GM10248 (cell line): ENCODE measurements around the gene PTPRN2.

Experiments
- CTCF ChIA-PET: fragments of 300-600 bp; sonication (Branson Sonifier 250); formaldehyde crosslinking; extraction: SDS; loops from one replicate; lab custom pipeline; 2021; ENCODE audit warnings: antibody characterized with exemption; lab: Yijun Ruan, JAX
- POLR2A ChIA-PET: fragments of 350-650 bp; sonication (Branson Sonifier 250); formaldehyde crosslinking; extraction: SDS; loops from one replicate; lab custom pipeline; 2020; ENCODE audit warnings: antibody characterized with exemption; lab: Yijun Ruan, JAX
- DNase-seq: peaks from one replicate; pipeline ENCODE4 v3.0.0; 2012; ENCODE audit errors: extremely low spot score
- TF ChIP-seq, protein P1 (sequence below): IDR thresholded peaks from 2 replicates; pipeline ENCODE4 v1.5.1; 2012; ENCODE audit warnings: mild to moderate bottlenecking, low read depth; ENCODE audit errors: extremely low read depth, missing control alignments, control extremely low read depth

PTPRN2 gene

GRCh38 chr7:158573310-158573709 is 14.3 kb downstream of the PTPRN2 start:
- no peak for DNase-seq
- TF ChIP-seq, protein P1, sequence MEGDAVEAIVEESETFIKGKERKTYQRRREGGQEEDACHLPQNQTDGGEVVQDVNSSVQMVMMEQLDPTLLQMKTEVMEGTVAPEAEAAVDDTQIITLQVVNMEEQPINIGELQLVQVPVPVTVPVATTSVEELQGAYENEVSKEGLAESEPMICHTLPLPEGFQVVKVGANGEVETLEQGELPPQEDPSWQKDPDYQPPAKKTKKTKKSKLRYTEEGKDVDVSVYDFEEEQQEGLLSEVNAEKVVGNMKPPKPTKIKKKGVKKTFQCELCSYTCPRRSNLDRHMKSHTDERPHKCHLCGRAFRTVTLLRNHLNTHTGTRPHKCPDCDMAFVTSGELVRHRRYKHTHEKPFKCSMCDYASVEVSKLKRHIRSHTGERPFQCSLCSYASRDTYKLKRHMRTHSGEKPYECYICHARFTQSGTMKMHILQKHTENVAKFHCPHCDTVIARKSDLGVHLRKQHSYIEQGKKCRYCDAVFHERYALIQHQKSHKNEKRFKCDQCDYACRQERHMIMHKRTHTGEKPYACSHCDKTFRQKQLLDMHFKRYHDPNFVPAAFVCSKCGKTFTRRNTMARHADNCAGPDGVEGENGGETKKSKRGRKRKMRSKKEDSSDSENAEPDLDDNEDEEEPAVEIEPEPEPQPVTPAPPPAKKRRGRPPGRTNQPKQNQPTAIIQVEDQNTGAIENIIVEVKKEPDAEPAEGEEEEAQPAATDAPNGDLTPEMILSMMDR: no peak
- CTCF ChIA-PET: interaction anchor here (1.6 kb wide), 1 partner anchor 9 kb away, joined by 6 read pairs; no protein-coding TSS in a partner anchor
- POLR2A ChIA-PET: no interaction called here

- CTCF ChIA-PET: interaction anchor here (1.3 to 1.6 kb wide), 3 partner anchors 11 to 75 kb away, joined by 3 to 6 read pairs (median 3); no protein-coding TSS in a partner anchor
- TF ChIP-seq, protein P1: no peak
- DNase-seq: no peak
- POLR2A ChIA-PET: no interaction called here
Observed at GRCh38 chr7:158572000-158572828, 15.4 kb downstream of the PTPRN2 start.

GRCh38 chr7:158570449-158571170 is 17.0 kb downstream of the PTPRN2 start:
- ChIA-PET POLR2A (no interaction called here), CTCF (no interaction called here)
- TF ChIP-seq, protein P1: no peak
- no peak for DNase-seq

DNA sequence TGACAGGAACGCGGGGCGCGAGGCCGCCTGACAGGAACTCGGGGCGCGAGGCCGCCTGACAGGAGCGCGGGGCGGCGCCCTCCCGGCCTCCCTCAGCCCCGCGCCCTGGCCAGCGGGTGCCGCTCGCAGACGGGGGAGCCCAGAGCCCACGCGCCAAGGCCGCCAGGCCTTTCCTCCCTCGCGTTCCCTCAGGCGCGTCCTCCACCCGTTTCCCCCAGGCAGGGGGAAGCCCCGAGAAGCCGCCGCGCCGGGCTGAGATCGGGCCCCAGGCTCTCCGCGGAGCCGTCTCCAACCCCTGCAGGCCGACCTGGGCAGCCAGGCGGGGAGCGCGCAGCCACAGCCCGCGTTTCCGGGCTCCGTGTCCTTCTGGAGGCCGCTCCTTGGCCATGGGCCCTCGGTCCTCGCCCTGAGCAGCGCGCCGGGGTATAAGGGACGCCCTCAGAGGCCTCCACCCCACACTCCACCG is 17.7 kb downstream of the PTPRN2 start:
- no peak for DNase-seq

GRCh38 chr7:158568974-158569857 is 18.4 kb downstream of the PTPRN2 start:
- CTCF ChIA-PET: no interaction called here
- no peak for DNase-seq
- POLR2A ChIA-PET: no interaction called here
- TF ChIP-seq, protein P1: no peak

More for the DNA sequence above, 17.7 kb downstream of the PTPRN2 start:
- TF ChIP-seq, protein P1: no peak
- ChIA-PET POLR2A (no interaction called here), CTCF (no interaction called here)

- DNase-seq: no peak
- TF ChIP-seq, protein P1: no peak
- ChIA-PET CTCF (no interaction called here), POLR2A (no interaction called here)
Observed at GRCh38 chr7:158567153-158567603, 20.4 kb downstream of the PTPRN2 start.
